Gastrocnemius medialis (tissue), 4 donors: ENCODE results near the gene COL6A1. TPM values are rescaled to one million over a fixed set of nuclear protein-coding genes. Genes with fewer than 3 reads are reported as not detected.
A peak's percentile ranks its signal among the peaks of the same experiment; 100 is the strongest.

Experiments
- ATAC-seq, 2 donors: fragments of 150-250 bp; one replicate each; pipeline ENCODE4 v1.9.1; 2016
- DNase-seq, 2 donors: peaks; one replicate each; pipeline ENCODE4 v3.0.0-alpha.2; 2019
- H3K27ac ChIP-seq, 4 donors: fragments of 200-600 bp; sonication (generic); 1 replicate in 1 of 4; 2 replicates in 3 of 4; pipeline ENCODE4 v1.5.1; 2016 to 2018; ENCODE audit warnings: mild to moderate bottlenecking in 2 of 4, moderate library complexity in 1 of 4
- H3K27me3 ChIP-seq, 3 donors: fragments of 200-600 bp; sonication (generic) in 2 of 3; 1 replicate in 1 of 3; 2 replicates in 2 of 3; pipeline versions ENCODE4 v1.5.1 to v1.6.0; 2016 to 2019; ENCODE audit warnings: mild to moderate bottlenecking in 1 of 3, moderate library complexity in 1 of 3
- H3K36me3 ChIP-seq, 2 donors: fragments of 200-600 bp; sonication (generic) in 1 of 2; one replicate each; pipeline ENCODE4 v1.5.1; 2017 to 2018
- H3K4me1 ChIP-seq, 2 donors: fragments of 200-600 bp; sonication (generic) in 1 of 2; one replicate each; pipeline ENCODE4 v1.5.1; 2016 to 2017; ENCODE audit warnings: mild to moderate bottlenecking in 2 of 2
- H3K4me3 ChIP-seq, 4 donors: fragments of 200-600 bp; sonication (generic) in 3 of 4; 1 replicate in 1 of 4; 2 replicates in 3 of 4; pipeline ENCODE4 v1.5.1; 2016 to 2019; ENCODE audit warnings: mild to moderate bottlenecking in 2 of 4
- H3K9me3 ChIP-seq, 3 donors: fragments of 200-600 bp; sonication (generic) in 2 of 3; 1 replicate in 1 of 3; 2 replicates in 2 of 3; pipeline ENCODE4 v1.5.1; 2016 to 2019
- POLR2A ChIP-seq, 2 donors: fragments of 450-650 bp; IDR thresholded peaks; one replicate each; pipeline ENCODE4 v1.6.1; 2017; ENCODE audit warnings: antibody characterized with exemption in 2 of 2, mild to moderate bottlenecking in 2 of 2, moderate library complexity in 2 of 2
- in situ Hi-C, 4 donors: fragments of 200-750 bp; cut with MboI; loops; one replicate each; pipeline versions ENCODE4 v1.15.0 to v1.8.0; 2017; ENCODE audit warnings: low sequenced_read_pairs in 4 of 4
- intact Hi-C: fragments of 100-400 bp; cut with DNase I; formaldehyde crosslinking; loops from one replicate; pipeline ENCODE4 v1.15.1; 2023; ENCODE audit warnings: low total_unique reads
- total RNA-seq, 4 donors: library from RNA; depleted of rRNA; stranded (reverse); fragments of >200 nt; gene quantifications; one replicate each; pipeline versions ENCODE4 v1.1.0 to v1.2.3, GENCODE V29; 2016
- TF ChIP-seq, protein P1 (sequence below), 5 experiments: fragments of 450-650 bp in 3 of 5; fragments of 200-600 bp in 2 of 5; sonication (generic) in 2 of 5; IDR thresholded peaks in 4 of 5; conservative IDR thresholded peaks in 1 of 5; 1 replicate in 4 of 5; 2 replicates in 1 of 5; pipeline ENCODE4 v1.5.1; 2016 to 2019; ENCODE audit warnings: antibody characterized with exemption in 5 of 5, mild to moderate bottlenecking in 3 of 5, moderate library complexity in 3 of 5

Gene COL6A1
- total RNA-seq, 4 donors from 2014 or later, result 50.5 to 97.8 (median 73.3) TPM

DNA sequence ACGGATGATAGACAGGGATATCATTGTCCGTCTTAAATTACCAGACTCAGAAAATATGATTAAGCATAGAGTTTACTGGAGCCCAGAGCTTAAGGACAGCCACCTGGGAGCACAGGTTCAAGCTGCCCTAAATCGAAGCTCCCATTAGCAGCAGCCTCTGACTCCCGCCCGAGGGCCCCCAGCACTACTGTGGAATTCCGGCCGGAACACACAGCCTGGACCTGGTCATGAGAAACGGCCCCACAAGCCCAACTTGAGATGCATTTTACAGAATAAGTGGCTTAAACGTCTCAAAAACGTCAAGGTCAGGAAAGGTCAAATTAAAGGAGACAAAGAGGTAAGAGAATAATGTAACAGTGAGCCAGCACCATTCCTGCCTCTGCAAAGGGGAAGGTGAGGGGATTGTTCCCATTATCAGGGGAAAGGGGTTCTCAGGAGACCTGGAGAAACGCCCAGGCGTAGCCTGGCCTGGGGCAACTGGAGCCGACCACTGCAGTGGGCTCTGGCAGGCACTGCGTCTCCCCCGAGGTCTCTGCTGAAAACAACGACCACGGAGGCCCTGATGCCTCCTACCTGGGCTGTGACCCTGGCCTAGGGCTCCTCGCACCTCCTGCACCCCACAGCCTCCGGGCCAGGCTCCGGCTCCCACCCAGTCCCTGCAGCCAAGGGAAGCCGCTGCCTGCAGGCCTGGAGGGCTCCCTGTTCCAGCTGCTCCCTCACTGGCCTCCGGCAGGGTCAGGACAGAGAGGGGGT is 11.5 kb upstream of the COL6A1 start:
- DNase-seq (no peak), ATAC-seq (no peak)
- Histone ChIP-seq H3K27me3 (peaks cover 18 to 27% (median 22%) of the 10 kb centered on the region in 3 donors), H3K4me3 (no peak overlapping the region), H3K9me3 (no peaks in the 10 kb centered on the region), H3K27ac (no peak overlapping the region), H3K36me3 (no peaks in the 10 kb centered on the region), H3K4me1 (peaks cover 23 to 27% of the 10 kb centered on the region in 2 donors)
- TF ChIP-seq, protein P1, sequence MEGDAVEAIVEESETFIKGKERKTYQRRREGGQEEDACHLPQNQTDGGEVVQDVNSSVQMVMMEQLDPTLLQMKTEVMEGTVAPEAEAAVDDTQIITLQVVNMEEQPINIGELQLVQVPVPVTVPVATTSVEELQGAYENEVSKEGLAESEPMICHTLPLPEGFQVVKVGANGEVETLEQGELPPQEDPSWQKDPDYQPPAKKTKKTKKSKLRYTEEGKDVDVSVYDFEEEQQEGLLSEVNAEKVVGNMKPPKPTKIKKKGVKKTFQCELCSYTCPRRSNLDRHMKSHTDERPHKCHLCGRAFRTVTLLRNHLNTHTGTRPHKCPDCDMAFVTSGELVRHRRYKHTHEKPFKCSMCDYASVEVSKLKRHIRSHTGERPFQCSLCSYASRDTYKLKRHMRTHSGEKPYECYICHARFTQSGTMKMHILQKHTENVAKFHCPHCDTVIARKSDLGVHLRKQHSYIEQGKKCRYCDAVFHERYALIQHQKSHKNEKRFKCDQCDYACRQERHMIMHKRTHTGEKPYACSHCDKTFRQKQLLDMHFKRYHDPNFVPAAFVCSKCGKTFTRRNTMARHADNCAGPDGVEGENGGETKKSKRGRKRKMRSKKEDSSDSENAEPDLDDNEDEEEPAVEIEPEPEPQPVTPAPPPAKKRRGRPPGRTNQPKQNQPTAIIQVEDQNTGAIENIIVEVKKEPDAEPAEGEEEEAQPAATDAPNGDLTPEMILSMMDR (IDR thresholded peaks at IDR 0.05 in 4 of 5, conservative IDR thresholded peaks at IDR 0.05 in 1 of 5), result no peak
- no peak for TF ChIP-seq POLR2A (IDR thresholded peaks at IDR 0.05)
- in situ Hi-C loops, result loop anchor here in 3 of 4 donors (10.0 to 25.0 kb wide), 2 partner anchors 135 to 142 kb away; no protein-coding TSS in a partner anchor
- intact Hi-C loops, result loop anchor here (2.0 to 5.0 kb wide), 4 partner anchors 87 to 257 kb away; partner anchors contain the start of genes COL6A2 and LSS

DNA sequence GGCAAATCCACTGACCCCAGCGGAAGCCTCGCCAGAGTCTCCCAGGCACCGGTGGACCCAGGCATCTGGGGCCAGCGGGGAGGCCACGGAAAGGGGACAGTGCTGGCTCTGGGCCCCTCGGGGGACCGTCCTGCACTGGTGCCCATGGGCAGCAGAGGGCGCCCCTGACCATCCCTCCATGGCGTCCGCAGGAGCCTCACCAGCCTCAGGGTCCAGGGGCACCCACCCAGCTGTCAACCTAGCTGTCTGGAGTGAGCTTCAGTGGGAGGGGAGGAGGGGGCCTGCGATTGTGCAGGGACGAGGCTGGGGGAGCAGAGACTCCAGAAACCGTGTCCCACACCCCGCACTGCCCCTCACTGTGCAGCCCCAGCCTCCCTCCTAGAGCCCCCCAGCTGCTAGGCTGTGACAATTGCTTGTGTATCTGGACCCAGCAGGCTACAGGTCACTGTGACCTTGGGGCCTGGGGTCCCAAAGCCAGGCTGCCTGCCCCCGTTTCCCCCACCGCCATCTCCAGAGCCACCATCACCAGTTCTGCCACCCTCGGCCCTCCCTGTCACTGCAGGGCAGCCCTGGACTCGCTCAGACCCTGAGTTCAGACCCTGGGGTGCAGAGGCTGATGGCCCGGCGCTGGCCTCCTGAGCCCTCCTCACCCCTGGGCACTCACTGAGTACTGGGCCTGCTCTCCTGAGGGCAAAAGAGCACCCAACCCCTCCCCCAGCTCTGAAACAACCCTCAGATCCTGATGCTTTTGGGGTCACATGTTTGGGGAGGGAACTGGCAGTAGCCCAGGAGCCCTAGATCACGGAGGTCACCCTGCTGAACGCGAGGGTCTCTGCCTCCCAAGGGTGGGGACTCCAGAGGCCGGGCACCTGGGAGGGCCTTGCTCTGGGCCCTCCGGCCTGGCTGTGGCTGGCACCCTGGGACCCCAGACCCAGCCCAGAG is 10.6 kb upstream of the COL6A1 start:
- Histone ChIP-seq H3K27me3 (peaks cover 21 to 30% (median 23%) of the 10 kb centered on the region in 3 donors), H3K4me3 (no peak overlapping the region), H3K36me3 (no peaks in the 10 kb centered on the region), H3K9me3 (no peaks in the 10 kb centered on the region), H3K27ac (peak overlapping the region; percentile 81 to 89 (median 84)), H3K4me1 (peaks cover 27 to 31% of the 10 kb centered on the region in 2 donors)
- no peak for TF ChIP-seq POLR2A (IDR thresholded peaks at IDR 0.05)
- TF ChIP-seq, protein P1 (IDR thresholded peaks at IDR 0.05 in 4 of 5, conservative IDR thresholded peaks at IDR 0.05 in 1 of 5), result peak; percentile 41 to 89 (median 76)
- in situ Hi-C loops, result loop anchor here in 2 of 4 donors (25.0 kb wide), 1 partner anchor 141 kb away; no protein-coding TSS in a partner anchor
- no peak for DNase-seq
- intact Hi-C loops, result loop anchor here (2.0 to 5.0 kb wide), 4 partner anchors 86 to 256 kb away; partner anchors contain the start of genes COL6A2 and LSS
- no peak for ATAC-seq

- in situ Hi-C loops, result loop anchor here in 2 of 4 donors (25.0 kb wide), 1 partner anchor 141 kb away; no protein-coding TSS in a partner anchor
- peaks cover 27 to 31% of the 10 kb centered on the region in 2 donors for H3K4me1 ChIP-seq
- DNase-seq, result peak in 1 of 2 donors; percentile 72
- H3K27ac ChIP-seq, result peak overlapping the region; percentile 81 to 89 (median 84)
- H3K27me3 ChIP-seq, result peaks cover 21 to 30% (median 23%) of the 10 kb centered on the region in 3 donors
- ATAC-seq, result peak; percentile 29 to 38
- intact Hi-C loops, result loop anchor here (2.0 to 5.0 kb wide), 4 partner anchors 86 to 256 kb away; partner anchors contain the start of genes COL6A2 and LSS
- peak overlapping the region; percentile 64 to 88 (median 64) for H3K4me3 ChIP-seq
- H3K9me3 ChIP-seq, result no peaks in the 10 kb centered on the region
- TF ChIP-seq POLR2A (IDR thresholded peaks at IDR 0.05), result no peak
- TF ChIP-seq, protein P1 (IDR thresholded peaks at IDR 0.05 in 4 of 5, conservative IDR thresholded peaks at IDR 0.05 in 1 of 5), result no peak
- H3K36me3 ChIP-seq, result no peaks in the 10 kb centered on the region
Observed at GRCh38 chr21:45971616-45972352, 9.8 kb upstream of the COL6A1 start.

GRCh38 chr21:45972353-45972715 is 9.2 kb upstream of the COL6A1 start:
- TF ChIP-seq POLR2A (IDR thresholded peaks at IDR 0.05), result no peak
- TF ChIP-seq, protein P1 (IDR thresholded peaks at IDR 0.05 in 4 of 5, conservative IDR thresholded peaks at IDR 0.05 in 1 of 5), result no peak
- DNase-seq (no peak), ATAC-seq (no peak)
- H3K27ac ChIP-seq, result peak overlapping the region; percentile 81 to 89 (median 84)
- peaks cover 21 to 30% (median 23%) of the 10 kb centered on the region in 3 donors for H3K27me3 ChIP-seq
- no peaks in the 10 kb centered on the region for H3K36me3 ChIP-seq
- in situ Hi-C loops (loop anchor here in 2 of 4 donors (25.0 kb wide), 1 partner anchor 140 kb away; no protein-coding TSS in a partner anchor), intact Hi-C loops (loop anchor here (5.0 kb wide), 3 partner anchors 85 to 255 kb away; partner anchors contain the start of gene LSS)
- H3K4me3 ChIP-seq, result peak overlapping the region; percentile 64 to 88 (median 64)
- no peaks in the 10 kb centered on the region for H3K9me3 ChIP-seq
- peaks cover 27 to 31% of the 10 kb centered on the region in 2 donors for H3K4me1 ChIP-seq
